ENCODE results near the gene SAMM50. TPM values are rescaled to one million over a fixed set of nuclear protein-coding genes. Genes with fewer than 3 reads are reported as not detected.

The SAMM50 gene
- total and polyA plus RNA-seq, 10 of the 15 experiments (the other 5 are each of a cell fraction or from before 2014, with no cell fraction given), result 38.2 to 126 (median 62.4) TPM

DNA sequence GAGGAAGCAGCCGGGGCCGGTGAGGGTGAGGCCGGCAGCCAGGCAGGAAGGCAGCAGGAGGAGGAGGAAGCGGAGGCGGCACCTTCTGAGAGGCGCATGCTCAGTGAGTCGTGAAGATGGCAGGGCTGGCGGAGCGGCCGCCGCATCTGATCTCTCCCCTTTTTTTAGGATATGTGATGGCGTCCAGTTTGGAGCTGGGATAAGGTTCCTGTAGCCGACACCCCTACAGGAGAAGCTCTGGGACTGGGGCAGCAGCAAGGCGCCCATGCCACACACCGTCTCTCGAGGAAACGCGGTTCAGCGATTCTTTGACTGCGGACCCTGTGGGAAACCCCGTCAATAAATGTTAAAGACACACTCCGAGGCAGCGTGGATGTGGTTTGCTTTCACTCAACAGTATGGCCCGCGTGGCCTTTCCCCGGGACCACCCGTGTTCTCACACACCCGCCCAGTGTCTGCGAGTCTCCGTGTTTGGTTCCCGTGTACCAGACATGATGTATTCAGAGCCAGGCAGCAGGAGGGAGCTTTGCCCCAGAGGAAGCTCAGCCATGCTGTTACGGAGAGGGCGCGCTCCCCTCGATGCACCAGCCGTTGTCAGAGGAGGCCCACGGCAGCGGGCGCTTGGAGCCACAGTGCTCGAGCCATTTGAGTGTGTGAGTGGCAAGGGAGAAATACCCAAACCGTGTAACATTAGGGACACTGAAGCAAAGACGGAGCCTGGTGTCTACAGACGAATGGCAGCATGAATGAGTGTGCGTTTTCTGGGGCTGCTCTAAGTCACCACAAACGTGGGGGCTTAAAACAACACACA, 41.1 kb downstream of the SAMM50 start (continued):
- TF ChIP-seq BHLHE40 (IDR thresholded peaks at IDR 0.05; ENCODE audit: borderline replicate concordance in 1 of 2, low read depth in 2 of 2, low read length in 1 of 2) (peak in 1 of 2 experiments; percentile 0; a peak in 1 of 4 replicates), ETV6 (conservative IDR thresholded peaks at IDR 0.05 in 1 of 2, IDR thresholded peaks at IDR 0.05 in 1 of 2; ENCODE audit: borderline replicate concordance in 1 of 2, low read depth in 1 of 2) (peak in 1 of 2 experiments; percentile 83; a peak in 2 of 4 replicates), POLR2AphosphoS2 (IDR thresholded peaks at IDR 0.05; ENCODE audit: low read depth, low read length) (0 out of 2 replicates have a peak, but pooled peaks have one; percentile 32), STAT1 (conservative IDR thresholded peaks at IDR 0.05) (no peak), CREM (IDR thresholded peaks at IDR 0.05; ENCODE audit: low read depth) (no peak)
- TF ChIP-seq, protein P1, sequence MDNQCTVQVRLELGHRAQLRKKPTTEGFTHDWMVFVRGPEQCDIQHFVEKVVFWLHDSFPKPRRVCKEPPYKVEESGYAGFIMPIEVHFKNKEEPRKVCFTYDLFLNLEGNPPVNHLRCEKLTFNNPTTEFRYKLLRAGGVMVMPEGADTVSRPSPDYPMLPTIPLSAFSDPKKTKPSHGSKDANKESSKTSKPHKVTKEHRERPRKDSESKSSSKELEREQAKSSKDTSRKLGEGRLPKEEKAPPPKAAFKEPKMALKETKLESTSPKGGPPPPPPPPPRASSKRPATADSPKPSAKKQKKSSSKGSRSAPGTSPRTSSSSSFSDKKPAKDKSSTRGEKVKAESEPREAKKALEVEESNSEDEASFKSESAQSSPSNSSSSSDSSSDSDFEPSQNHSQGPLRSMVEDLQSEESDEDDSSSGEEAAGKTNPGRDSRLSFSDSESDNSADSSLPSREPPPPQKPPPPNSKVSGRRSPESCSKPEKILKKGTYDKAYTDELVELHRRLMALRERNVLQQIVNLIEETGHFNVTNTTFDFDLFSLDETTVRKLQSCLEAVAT (IDR thresholded peaks at IDR 0.05), result peak; percentile 76
- TF ChIP-seq, protein P2, sequence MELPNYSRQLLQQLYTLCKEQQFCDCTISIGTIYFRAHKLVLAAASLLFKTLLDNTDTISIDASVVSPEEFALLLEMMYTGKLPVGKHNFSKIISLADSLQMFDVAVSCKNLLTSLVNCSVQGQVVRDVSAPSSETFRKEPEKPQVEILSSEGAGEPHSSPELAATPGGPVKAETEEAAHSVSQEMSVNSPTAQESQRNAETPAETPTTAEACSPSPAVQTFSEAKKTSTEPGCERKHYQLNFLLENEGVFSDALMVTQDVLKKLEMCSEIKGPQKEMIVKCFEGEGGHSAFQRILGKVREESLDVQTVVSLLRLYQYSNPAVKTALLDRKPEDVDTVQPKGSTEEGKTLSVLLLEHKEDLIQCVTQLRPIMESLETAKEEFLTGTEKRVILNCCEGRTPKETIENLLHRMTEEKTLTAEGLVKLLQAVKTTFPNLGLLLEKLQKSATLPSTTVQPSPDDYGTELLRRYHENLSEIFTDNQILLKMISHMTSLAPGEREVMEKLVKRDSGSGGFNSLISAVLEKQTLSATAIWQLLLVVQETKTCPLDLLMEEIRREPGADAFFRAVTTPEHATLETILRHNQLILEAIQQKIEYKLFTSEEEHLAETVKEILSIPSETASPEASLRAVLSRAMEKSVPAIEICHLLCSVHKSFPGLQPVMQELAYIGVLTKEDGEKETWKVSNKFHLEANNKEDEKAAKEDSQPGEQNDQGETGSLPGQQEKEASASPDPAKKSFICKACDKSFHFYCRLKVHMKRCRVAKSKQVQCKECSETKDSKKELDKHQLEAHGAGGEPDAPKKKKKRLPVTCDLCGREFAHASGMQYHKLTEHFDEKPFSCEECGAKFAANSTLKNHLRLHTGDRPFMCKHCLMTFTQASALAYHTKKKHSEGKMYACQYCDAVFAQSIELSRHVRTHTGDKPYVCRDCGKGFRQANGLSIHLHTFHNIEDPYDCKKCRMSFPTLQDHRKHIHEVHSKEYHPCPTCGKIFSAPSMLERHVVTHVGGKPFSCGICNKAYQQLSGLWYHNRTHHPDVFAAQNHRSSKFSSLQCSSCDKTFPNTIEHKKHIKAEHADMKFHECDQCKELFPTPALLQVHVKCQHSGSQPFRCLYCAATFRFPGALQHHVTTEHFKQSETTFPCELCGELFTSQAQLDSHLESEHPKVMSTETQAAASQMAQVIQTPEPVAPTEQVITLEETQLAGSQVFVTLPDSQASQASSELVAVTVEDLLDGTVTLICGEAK (IDR thresholded peaks at IDR 0.05; ENCODE audit: borderline replicate concordance), result 0 out of 2 replicates have a peak, but pooled peaks have one; percentile 37

All from GM12878 (cell line).